ENCODE data around the gene YIF1B.

- TF ChIP-seq, protein P1, sequence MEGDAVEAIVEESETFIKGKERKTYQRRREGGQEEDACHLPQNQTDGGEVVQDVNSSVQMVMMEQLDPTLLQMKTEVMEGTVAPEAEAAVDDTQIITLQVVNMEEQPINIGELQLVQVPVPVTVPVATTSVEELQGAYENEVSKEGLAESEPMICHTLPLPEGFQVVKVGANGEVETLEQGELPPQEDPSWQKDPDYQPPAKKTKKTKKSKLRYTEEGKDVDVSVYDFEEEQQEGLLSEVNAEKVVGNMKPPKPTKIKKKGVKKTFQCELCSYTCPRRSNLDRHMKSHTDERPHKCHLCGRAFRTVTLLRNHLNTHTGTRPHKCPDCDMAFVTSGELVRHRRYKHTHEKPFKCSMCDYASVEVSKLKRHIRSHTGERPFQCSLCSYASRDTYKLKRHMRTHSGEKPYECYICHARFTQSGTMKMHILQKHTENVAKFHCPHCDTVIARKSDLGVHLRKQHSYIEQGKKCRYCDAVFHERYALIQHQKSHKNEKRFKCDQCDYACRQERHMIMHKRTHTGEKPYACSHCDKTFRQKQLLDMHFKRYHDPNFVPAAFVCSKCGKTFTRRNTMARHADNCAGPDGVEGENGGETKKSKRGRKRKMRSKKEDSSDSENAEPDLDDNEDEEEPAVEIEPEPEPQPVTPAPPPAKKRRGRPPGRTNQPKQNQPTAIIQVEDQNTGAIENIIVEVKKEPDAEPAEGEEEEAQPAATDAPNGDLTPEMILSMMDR (IDR thresholded peaks at IDR 0.05; ENCODE audit: borderline replicate concordance, extremely low read depth, low read length, poor library complexity, severe bottlenecking): no peak
- no peak for TF ChIP-seq EZH2 (IDR thresholded peaks at IDR 0.05; ENCODE audit: borderline replicate concordance, low read depth, low read length, severe bottlenecking)
Measured at GRCh38 chr19:38262585-38263268, 53.0 kb downstream of the YIF1B start.

All from DND-41 (cell line).